ENCODE results near the gene RUNDC1.
A peak's percentile ranks its signal among the peaks of the same experiment; 100 is the strongest.

The RUNDC1 gene

DNA sequence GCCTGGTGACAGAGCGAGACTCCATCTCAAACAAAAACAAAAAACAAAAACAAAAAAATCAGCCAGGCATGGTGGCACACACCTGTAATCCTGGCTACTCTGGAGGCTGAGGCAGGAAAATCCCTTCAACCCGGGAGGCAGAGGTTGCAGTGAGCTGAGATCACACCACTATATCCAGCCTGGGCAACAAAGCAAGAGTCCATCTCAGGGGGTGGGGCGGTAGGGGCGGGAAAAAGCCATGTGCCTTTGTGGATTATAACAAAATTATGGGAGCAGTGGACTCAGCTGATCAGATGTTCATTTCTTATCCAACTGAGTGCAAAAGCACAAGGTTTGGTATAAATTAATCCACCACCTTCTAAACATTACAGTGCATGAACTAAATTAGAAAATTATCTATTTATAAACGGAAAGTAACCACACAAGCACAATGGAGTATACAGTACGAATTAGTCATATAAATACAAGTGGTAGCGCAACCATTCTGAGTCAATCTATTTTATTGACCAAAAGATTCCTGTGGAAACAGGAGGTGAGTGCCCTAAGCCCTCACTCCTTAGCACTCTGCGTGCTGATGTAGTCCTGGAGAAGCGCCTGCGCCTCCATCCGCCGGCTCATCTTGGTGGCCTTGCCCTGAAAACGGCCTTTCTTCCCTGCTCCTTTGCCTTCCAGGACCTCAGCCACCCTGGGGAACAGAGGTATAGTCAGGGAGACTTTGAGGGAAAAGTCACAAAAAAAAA, 30.2 kb upstream of the RUNDC1 start:
- TF ChIP-seq, protein P1, sequence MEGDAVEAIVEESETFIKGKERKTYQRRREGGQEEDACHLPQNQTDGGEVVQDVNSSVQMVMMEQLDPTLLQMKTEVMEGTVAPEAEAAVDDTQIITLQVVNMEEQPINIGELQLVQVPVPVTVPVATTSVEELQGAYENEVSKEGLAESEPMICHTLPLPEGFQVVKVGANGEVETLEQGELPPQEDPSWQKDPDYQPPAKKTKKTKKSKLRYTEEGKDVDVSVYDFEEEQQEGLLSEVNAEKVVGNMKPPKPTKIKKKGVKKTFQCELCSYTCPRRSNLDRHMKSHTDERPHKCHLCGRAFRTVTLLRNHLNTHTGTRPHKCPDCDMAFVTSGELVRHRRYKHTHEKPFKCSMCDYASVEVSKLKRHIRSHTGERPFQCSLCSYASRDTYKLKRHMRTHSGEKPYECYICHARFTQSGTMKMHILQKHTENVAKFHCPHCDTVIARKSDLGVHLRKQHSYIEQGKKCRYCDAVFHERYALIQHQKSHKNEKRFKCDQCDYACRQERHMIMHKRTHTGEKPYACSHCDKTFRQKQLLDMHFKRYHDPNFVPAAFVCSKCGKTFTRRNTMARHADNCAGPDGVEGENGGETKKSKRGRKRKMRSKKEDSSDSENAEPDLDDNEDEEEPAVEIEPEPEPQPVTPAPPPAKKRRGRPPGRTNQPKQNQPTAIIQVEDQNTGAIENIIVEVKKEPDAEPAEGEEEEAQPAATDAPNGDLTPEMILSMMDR (IDR thresholded peaks at IDR 0.05; ENCODE audit: poor library complexity, severe bottlenecking), result no peak
- no peaks in the 10 kb centered on the region for H3K27me3 ChIP-seq (ENCODE audit: insufficient read depth, poor library complexity, severe bottlenecking)
- DNase-seq (ENCODE audit: low spot score) (no peak), ATAC-seq (ENCODE audit: low read depth) (no peak)
- H3K9me3 ChIP-seq (ENCODE audit: severe bottlenecking), result no peaks in the 10 kb centered on the region
- H3K4me1 ChIP-seq (ENCODE audit: insufficient read depth, poor library complexity, severe bottlenecking), result no peaks in the 10 kb centered on the region
- H3K36me3 ChIP-seq (ENCODE audit: low read depth), result peaks cover 40% of the 10 kb centered on the region
- no peak overlapping the region for H3K4me3 ChIP-seq (ENCODE audit: severe bottlenecking)
- no peak overlapping the region for H3K27ac ChIP-seq (ENCODE audit: poor library complexity, severe bottlenecking)

DNA sequence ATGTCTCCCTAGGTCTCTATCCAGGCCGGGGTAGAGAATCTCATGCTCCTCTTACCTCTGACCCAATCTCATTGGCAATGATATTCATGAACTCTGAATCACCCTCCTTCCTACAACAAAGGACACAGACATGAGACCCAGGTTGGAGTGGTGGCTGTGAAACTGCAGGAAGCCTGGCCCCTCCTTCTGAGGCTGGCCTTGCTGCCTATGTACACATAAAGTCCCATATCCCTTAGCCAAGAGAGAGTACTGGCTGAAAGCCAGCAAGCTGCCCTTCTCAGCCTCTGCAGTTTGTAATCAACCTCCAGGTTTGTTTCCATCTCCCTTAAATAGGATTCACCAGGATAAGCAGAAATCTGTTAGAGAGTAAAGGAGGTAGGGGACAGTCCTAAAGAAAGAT, 26.7 kb upstream of the RUNDC1 start:
- Histone ChIP-seq H3K9me3 (ENCODE audit: severe bottlenecking) (no peaks in the 10 kb centered on the region), H3K4me1 (ENCODE audit: insufficient read depth, poor library complexity, severe bottlenecking) (no peaks in the 10 kb centered on the region), H3K27me3 (ENCODE audit: insufficient read depth, poor library complexity, severe bottlenecking) (no peaks in the 10 kb centered on the region), H3K4me3 (ENCODE audit: severe bottlenecking) (no peak overlapping the region), H3K36me3 (ENCODE audit: low read depth) (peaks cover 64% of the 10 kb centered on the region), H3K27ac (ENCODE audit: poor library complexity, severe bottlenecking) (no peak overlapping the region)
- TF ChIP-seq, protein P1 (IDR thresholded peaks at IDR 0.05; ENCODE audit: poor library complexity, severe bottlenecking), result no peak
- ATAC-seq (ENCODE audit: low read depth) (no peak), DNase-seq (ENCODE audit: low spot score) (no peak)

- Histone ChIP-seq H3K4me1 (ENCODE audit: insufficient read depth, poor library complexity, severe bottlenecking) (no peaks in the 10 kb centered on the region), H3K9me3 (ENCODE audit: severe bottlenecking) (no peaks in the 10 kb centered on the region), H3K36me3 (ENCODE audit: low read depth) (peaks cover 32% of the 10 kb centered on the region), H3K4me3 (ENCODE audit: severe bottlenecking) (peak within 1 kb of the TSS; percentile 51), H3K27me3 (ENCODE audit: insufficient read depth, poor library complexity, severe bottlenecking) (no peaks in the 10 kb centered on the region), H3K27ac (ENCODE audit: poor library complexity, severe bottlenecking) (peak within 1 kb of the TSS; percentile 49)
- DNase-seq (ENCODE audit: low spot score) (peak; percentile 86), ATAC-seq (ENCODE audit: low read depth) (peak; percentile 90)
- TF ChIP-seq, protein P1 (IDR thresholded peaks at IDR 0.05; ENCODE audit: poor library complexity, severe bottlenecking), result no peak
These were observed 16.0 kb upstream of the RUNDC1 start, which contains the start of gene AARSD1 for GRCh38 chr17:42964161-42964932. TSS of gene AARSD1 (minus strand) at chr17:42964454. CDS start at chr17:42964440, 14 bp downstream.

GRCh38 chr17:42967925-42968324, 12.4 kb upstream of the RUNDC1 start:
- no peaks in the 10 kb centered on the region for H3K9me3 ChIP-seq (ENCODE audit: severe bottlenecking)
- H3K27ac ChIP-seq (ENCODE audit: poor library complexity, severe bottlenecking), result no peak overlapping the region
- no peaks in the 10 kb centered on the region; the same call in 1 of the 2 replicates for H3K36me3 ChIP-seq (ENCODE audit: low read depth)
- no peaks in the 10 kb centered on the region for H3K27me3 ChIP-seq (ENCODE audit: insufficient read depth, poor library complexity, severe bottlenecking)
- no peaks in the 10 kb centered on the region for H3K4me1 ChIP-seq (ENCODE audit: insufficient read depth, poor library complexity, severe bottlenecking)
- ATAC-seq (ENCODE audit: low read depth) (no peak), DNase-seq (ENCODE audit: low spot score) (no peak)
- TF ChIP-seq, protein P1 (IDR thresholded peaks at IDR 0.05; ENCODE audit: poor library complexity, severe bottlenecking), result no peak
- no peak overlapping the region for H3K4me3 ChIP-seq (ENCODE audit: severe bottlenecking)
